Measurements from ENCODE around the gene ADORA3.

Gene ADORA3

GRCh38 chr1:111507411-111508201 is 4.2 kb upstream of the ADORA3 start:
- DNase-seq = peak; percentile 93 to 97 (median 95)

- no peak for DNase-seq
Observed at GRCh38 chr1:111506561-111506960, 3.1 kb upstream of the ADORA3 start.

GRCh38 chr1:111505641-111506119 is 2.2 kb upstream of the ADORA3 start:
- peak; percentile 70 to 77 (median 76) for DNase-seq

DNA sequence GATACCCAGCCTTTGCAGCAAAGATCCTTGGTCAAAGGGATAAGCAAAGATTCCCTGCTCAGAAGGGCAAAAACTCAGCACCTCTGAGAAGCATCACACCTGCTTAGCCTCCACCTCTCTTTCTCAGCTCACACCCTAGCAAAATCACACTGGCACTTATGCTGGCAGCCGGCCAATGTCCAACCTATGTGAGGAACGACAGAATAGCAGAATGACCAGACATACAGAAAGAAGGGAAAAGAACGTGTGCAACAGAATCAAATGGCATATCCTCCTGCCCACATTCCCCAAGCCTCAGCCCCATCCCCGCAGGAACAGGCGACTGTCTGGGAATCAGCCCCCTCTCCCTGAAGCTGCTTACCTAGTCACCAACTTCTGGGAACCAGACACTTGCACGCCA is 664 bp upstream of the ADORA3 start:
- no peak for DNase-seq

- peak in 1 of 3 donors; percentile 32 for DNase-seq
Observed at GRCh38 chr1:111501645-111502044, 1.8 kb downstream of the ADORA3 start.

GRCh38 chr1:111499026-111499785 is 4.2 kb downstream of the ADORA3 start:
- DNase-seq = no peak

DNA sequence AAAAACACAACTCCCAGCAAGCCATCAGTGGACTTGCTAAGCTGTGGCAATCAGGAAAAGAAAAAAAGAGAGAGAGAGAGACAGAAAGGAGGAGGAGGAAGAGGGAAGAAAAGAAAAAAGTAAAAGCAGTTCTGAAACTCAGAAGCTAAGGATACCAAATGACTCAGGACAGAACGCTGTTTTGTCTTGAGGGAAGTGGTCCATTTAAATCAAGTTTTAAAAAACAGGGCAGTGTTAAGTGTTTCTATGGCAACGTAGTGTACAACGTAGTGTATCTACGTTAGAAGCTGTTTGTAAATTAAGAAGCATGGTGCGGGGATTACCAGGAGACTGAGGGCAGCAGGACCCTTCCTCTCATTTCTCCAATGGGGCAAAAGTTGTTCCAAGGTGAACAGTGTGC is 5.8 kb downstream of the ADORA3 start:
- DNase-seq = peak in 2 of 3 donors; percentile 42 to 51

DNA sequence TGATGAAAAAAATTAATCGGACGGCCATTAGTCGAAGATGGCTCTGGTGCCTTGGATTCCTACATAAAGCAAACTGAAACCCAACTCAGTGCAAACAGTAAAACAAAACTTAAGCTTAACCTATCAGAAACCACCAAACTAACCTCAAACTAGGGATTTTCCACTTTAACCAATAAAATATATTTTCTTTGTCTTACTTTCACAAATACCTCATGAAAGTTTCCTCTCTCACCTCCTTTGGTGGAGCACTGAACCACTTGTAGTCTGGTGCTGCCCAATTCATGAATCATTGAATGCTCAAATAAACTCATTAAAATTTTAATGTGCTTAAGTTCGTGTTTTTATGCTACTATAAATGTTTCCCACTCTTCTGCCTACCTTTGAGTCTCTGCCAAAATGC is 7.0 kb downstream of the ADORA3 start:
- DNase-seq = no peak

- DNase-seq = no peak
Observed at GRCh38 chr1:111491070-111491469, 12.4 kb downstream of the ADORA3 start.

- DNase-seq = no peak
Observed at GRCh38 chr1:111490220-111490619, 13.2 kb downstream of the ADORA3 start.

DNA sequence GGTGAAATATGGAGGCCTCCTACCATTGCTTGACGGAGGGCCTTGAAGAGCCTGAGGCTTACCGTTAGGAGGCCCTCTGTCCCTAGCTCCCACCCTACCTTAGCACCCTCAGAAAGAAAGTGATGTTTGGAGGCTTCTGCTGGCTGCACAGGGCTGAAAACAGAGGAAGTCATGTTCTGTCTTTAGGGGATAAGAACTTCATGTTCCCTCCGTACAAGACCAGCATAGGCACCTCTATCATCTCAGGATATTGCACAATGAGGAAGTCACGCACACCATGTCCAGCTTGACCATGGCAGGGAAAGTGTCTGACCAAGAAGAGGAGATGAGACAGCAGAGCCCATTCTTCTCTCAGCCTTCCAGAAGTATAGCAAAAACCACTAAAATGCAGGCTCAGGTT is 13.8 kb downstream of the ADORA3 start:
- peak; percentile 59 to 76 (median 72) for DNase-seq

GRCh38 chr1:111488669-111489068 is 14.8 kb downstream of the ADORA3 start:
- no peak for DNase-seq

DNA sequence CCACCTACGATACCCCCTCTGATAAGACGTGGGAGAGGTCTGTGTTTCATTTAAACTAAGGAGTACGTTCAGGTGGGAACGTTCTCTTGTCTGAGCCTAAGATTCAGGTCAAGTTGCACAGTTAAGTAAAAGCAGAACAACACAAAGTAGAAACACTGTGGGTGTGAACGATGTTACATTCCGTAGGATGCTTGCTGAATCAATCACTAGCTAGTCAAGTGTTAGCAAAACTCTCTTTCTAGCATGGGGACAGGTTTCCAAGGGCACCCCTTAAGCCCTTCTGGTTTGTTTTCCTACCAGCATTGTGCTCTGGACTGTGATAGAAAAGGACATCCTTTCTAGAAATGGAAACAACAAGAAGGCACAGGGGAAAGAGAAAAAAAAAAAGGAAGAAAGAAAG is 16.3 kb downstream of the ADORA3 start:
- peak; percentile 26 to 47 (median 47) for DNase-seq

GRCh38 chr1:111486431-111486830 is 17.0 kb downstream of the ADORA3 start:
- no peak for DNase-seq

- no peak for DNase-seq
Observed at GRCh38 chr1:111484391-111485026, 18.9 kb downstream of the ADORA3 start.

- peak in 2 of 3 donors; percentile 27 to 30 for DNase-seq
Observed at GRCh38 chr1:111483876-111484275, 19.6 kb downstream of the ADORA3 start.

DNA sequence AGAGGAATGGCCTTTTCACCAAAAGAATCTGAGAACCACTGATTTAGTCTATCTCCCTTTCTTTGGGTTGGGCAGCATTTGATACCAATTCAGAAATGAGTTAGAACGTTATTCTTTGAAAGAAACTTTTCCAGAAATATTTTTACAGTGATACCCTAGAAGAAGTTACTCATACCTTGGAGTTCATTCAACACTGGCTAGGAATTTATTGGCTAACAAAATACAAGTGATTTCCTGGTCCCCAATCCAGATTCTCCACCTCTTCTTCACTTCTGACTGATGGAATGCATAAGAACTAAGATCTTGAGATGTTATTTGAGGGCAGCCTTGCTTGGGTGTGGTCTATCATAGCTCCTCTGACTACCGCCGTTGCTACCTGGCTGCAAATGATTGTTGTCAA is 20.3 kb downstream of the ADORA3 start:
- no peak for DNase-seq

GRCh38 chr1:111481387-111482221 is 21.8 kb downstream of the ADORA3 start:
- DNase-seq = peak; percentile 83 to 87 (median 83)

DNA sequence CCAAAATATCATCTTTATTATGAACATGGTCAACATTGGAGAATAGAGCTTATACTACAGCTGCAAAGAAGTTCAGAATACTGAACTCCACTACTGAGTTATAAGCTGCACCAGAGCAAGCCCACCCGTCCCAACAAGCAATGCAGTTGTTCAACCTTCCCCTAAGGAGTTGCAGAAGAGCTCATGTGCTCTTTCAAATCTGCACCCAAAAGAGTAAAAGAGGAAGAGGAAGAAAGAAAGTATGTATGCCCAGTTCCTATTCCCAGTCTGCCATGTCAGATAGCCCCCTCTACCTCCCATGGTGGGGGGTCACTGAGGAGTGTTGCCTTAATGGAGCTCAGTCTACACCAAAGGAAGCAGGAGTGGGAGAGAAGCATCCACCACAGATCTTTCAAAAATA is 22.8 kb downstream of the ADORA3 start:
- peak in 2 of 3 donors; percentile 34 to 48 for DNase-seq

- DNase-seq = peak; percentile 53 to 64 (median 55)
Observed at GRCh38 chr1:111476761-111477309, 26.6 kb downstream of the ADORA3 start.

- DNase-seq = no peak
Observed at GRCh38 chr1:111476214-111476613, 27.2 kb downstream of the ADORA3 start.

DNA sequence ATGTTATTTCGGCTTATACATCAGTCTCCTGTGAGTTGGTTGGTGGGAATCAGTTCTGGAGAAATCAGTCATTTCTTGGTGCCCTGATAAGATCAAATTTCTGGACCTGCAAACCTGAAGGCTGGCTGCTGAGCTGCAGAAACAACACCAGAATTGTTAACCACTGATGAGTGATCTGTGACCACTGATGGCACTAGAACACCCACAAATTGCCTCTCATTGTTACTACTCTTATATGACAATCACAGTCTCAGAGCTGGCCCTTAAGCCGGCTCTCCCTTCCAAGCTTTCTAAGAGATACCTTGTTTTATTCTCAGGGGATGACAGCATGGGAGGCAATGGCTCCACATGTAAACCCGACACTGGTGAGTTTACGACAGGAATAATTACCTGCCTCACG is 27.7 kb downstream of the ADORA3 start:
- no peak for DNase-seq
